ENCODE data around the gene DDC.

GRCh38 chr7:50567715-50568261 is 2.6 kb upstream of the DDC start:
- TF ChIP-seq CTCF (IDR thresholded peaks at IDR 0.05) (no peak), POLR2A (IDR thresholded peaks at IDR 0.05) (no peak), EP300 (IDR thresholded peaks at IDR 0.05) (no peak)

Measured in ovary (tissue), 3 donors.